Measurements from ENCODE around the gene RASAL3. TPM values are rescaled to one million over a fixed set of nuclear protein-coding genes. Genes with fewer than 3 reads are reported as not detected.

The RASAL3 gene
- total RNA-seq, 1 donor from 2014 or later, result 4.4 TPM

- H3K27me3 ChIP-seq, result no peaks in the 10 kb centered on the region
- peaks cover 61 to 68% of the 10 kb centered on the region in 2 donors for H3K36me3 ChIP-seq
Measured at GRCh38 chr19:15427350-15427700, 37.0 kb downstream of the RASAL3 start.

GRCh38 chr19:15426485-15427349, 37.6 kb downstream of the RASAL3 start:
- Histone ChIP-seq H3K27ac (no peak overlapping the region), H3K36me3 (peaks cover 62 to 69% of the 10 kb centered on the region in 2 donors), H3K9me3 (no peaks in the 10 kb centered on the region), H3K27me3 (no peaks in the 10 kb centered on the region), H3K4me3 (no peak overlapping the region), H3K4me1 (peaks cover 8 to 24% of the 10 kb centered on the region in 2 donors)
- TF ChIP-seq, protein P1, sequence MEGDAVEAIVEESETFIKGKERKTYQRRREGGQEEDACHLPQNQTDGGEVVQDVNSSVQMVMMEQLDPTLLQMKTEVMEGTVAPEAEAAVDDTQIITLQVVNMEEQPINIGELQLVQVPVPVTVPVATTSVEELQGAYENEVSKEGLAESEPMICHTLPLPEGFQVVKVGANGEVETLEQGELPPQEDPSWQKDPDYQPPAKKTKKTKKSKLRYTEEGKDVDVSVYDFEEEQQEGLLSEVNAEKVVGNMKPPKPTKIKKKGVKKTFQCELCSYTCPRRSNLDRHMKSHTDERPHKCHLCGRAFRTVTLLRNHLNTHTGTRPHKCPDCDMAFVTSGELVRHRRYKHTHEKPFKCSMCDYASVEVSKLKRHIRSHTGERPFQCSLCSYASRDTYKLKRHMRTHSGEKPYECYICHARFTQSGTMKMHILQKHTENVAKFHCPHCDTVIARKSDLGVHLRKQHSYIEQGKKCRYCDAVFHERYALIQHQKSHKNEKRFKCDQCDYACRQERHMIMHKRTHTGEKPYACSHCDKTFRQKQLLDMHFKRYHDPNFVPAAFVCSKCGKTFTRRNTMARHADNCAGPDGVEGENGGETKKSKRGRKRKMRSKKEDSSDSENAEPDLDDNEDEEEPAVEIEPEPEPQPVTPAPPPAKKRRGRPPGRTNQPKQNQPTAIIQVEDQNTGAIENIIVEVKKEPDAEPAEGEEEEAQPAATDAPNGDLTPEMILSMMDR (IDR thresholded peaks at IDR 0.05), result no peak
- DNase-seq (ENCODE audit: low spot score in 2 of 2), result no peak
- intact Hi-C loops (cut with DNase I), result no loop called here

More at GRCh38 chr19:15427350-15427700, 37.0 kb downstream of the RASAL3 start:
- Histone ChIP-seq H3K4me3 (no peak overlapping the region), H3K4me1 (peaks cover 8 to 21% of the 10 kb centered on the region in 2 donors), H3K9me3 (no peaks in the 10 kb centered on the region), H3K27ac (no peak overlapping the region)
- DNase-seq (ENCODE audit: low spot score in 2 of 2), result no peak
- TF ChIP-seq, protein P1 (IDR thresholded peaks at IDR 0.05), result no peak
- intact Hi-C loops (cut with DNase I), result no loop called here

- intact Hi-C loops (cut with DNase I), result no loop called here
- Histone ChIP-seq H3K36me3 (peaks cover 62 to 69% of the 10 kb centered on the region in 2 donors), H3K27ac (no peak overlapping the region), H3K4me3 (no peak overlapping the region), H3K4me1 (peaks cover 0 to 11% of the 10 kb centered on the region in 2 donors), H3K27me3 (no peaks in the 10 kb centered on the region), H3K9me3 (no peaks in the 10 kb centered on the region)
- TF ChIP-seq, protein P1 (IDR thresholded peaks at IDR 0.05), result no peak
- DNase-seq (ENCODE audit: low spot score in 2 of 2), result no peak
Measured at GRCh38 chr19:15425321-15425950, 38.9 kb downstream of the RASAL3 start.

- H3K4me3 ChIP-seq, result no peak overlapping the region
- H3K36me3 ChIP-seq, result peaks cover 61 to 69% of the 10 kb centered on the region in 2 donors
- no peak overlapping the region for H3K27ac ChIP-seq
- no peaks in the 10 kb centered on the region for H3K27me3 ChIP-seq
- TF ChIP-seq, protein P1 (IDR thresholded peaks at IDR 0.05), result no peak
- H3K4me1 ChIP-seq, result peaks cover 0 to 7% of the 10 kb centered on the region in 2 donors
- DNase-seq (ENCODE audit: low spot score in 2 of 2), result no peak
- H3K9me3 ChIP-seq, result no peaks in the 10 kb centered on the region
- intact Hi-C loops (cut with DNase I), result no loop called here
Measured at GRCh38 chr19:15424692-15425272, 39.6 kb downstream of the RASAL3 start.

DNA sequence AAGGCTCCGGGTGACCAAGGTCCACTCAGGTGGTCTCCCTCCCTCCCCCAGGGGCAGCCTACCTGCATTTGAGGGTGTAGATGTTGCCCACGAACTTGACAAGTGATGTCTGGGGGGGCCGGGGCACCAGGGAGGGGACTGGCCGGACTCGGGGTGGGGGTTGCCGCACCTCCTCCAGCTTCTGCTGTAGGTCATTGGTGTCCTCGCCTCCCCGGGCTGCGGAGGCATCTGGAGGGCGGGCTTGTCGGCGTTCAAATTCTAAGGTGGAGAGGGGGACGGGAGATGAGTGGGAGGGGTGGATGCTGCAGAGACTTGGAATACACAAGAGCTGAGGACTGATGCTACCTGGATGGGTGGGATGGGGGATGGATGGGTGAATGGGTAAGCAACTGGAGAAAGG, 40.2 kb downstream of the RASAL3 start:
- no peaks in the 10 kb centered on the region for H3K9me3 ChIP-seq
- H3K4me3 ChIP-seq, result no peak overlapping the region
- peaks cover 0 to 13% of the 10 kb centered on the region in 2 donors for H3K4me1 ChIP-seq
- intact Hi-C loops (cut with DNase I), result no loop called here
- H3K27me3 ChIP-seq, result no peaks in the 10 kb centered on the region
- no peak for DNase-seq (ENCODE audit: low spot score in 2 of 2)
- H3K27ac ChIP-seq, result no peak overlapping the region
- TF ChIP-seq, protein P1 (IDR thresholded peaks at IDR 0.05), result no peak
- H3K36me3 ChIP-seq, result peaks cover 54 to 65% of the 10 kb centered on the region in 2 donors
